NOMO-1 treated with dmso at 0.1 percent for 144 hours (cell line): ENCODE measurements around the gene SNAPC4.
A peak's percentile ranks its signal among the peaks of the same experiment; 100 is the strongest.

Experiments used
- DNase-seq: peaks from one replicate; lab custom pipeline; 2025; ENCODE audit not compliant: unreplicated experiment; lab: John Stamatoyannopoulos, UW

The SNAPC4 gene

DNA sequence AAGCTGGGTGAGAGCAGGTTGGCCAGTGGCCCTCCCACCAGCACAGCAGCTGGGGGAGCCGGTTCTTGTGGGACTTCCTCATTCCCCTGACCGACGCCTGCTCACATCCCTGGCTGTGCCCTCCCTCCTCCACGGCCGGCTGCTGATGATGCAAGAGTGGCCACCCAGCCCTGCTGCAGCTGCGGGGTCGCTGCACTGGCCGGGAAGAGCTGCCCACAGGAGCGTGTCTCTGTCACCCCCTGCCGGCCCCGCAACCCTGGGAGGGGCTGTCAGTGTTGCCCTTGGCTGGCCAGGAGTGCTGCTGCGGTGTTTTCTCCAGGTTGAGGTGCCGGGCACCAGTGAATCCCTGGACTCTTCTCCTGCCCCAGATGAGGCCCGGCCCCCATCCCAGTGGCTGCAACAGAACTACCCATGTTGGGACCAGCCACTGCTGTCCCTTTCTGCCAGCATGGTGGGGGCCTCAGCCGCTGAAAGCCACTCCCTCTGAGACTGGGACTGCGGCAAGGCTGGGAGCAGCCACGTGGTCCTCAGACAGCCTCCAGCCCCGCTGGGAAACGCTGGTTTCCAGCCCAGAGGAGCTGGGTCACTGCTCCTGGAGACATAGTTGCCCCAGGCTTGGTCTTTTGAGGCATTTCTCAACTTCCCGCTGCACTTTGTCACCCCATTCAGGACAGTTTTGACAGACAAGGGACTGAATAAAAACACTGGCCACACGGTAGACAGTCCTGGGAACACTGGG, 27.2 kb downstream of the SNAPC4 start:
- peak; percentile 92 for DNase-seq

DNA sequence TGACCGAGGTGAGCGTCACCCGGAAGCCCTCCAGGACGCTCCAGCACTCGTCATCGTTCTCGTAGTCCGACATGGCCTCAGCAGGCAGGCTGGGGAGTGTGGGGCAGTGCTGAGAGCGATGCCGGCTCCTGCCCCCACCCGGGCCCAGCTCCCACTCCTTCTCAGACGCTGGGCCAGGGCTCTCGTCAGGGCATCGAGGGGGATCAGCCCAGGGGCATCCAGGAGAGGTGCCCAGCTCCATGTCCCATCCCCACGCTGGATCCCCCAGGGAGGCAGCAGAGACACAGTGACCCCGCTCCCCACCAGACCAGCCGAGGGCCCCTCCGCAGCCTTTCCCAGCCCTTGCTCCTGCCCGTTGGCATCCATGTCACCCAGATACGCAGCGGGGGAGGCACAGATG, 28.0 kb downstream of the SNAPC4 start:
- no peak for DNase-seq

DNA sequence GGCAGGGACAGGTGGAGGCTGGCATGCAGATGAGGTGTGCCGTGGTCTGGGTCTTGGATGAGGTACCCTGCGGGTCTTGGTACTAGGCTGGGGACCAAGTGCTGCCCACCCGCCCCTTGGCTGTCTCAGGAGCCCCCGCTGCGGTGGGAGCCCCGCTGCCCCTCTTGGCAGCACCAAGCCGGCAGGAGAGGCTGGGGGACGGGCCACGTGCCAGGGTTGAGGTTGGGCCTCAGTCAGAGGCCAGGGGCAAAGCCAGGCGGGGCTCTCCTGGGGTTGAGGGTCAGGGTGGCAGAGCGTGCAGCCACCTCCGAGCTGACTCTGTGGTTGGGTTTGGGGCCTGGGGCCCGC, 28.5 kb downstream of the SNAPC4 start:
- no peak for DNase-seq

DNA sequence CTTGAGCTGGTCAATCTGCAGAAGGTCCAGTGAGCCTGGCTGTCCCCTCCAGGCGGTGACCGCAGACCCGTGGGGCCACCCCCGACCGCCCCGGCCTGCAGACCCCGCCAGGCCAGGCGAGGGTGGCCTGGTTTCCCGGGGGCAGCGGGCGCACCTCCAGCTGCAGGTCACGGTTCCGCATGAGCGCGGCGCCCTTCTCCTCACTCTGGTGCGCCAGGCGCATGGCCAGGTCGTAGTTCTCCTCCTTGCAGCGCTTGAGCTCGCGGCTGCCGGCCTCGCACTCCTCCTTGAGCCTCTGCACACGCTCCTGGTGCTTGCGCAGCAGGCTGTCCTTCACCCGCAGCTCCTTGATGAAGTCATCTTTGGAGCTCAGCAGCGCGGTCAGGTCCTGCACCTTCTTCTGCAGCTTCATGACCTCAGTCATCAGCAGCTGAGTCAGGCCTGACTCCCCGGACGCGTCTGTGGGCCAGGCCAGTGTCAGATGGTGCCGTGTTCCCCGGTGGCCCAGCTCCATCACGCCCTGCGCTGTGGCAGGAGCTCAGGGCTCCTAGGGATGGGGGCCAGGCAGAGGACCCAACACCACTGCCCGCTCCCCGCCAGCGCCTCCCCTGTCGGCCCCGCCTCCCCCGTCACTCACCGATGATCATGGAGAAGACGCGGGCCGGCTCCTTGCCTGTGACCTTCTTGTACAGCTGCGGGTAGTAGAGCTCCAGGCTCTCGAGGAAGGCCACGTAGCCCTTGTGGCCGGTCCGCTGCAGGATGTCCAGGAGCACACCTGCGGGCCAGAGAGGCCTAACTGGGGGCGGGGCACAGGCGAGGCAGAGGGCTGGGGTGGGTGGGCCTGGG, 29.1 kb downstream of the SNAPC4 start:
- DNase-seq = no peak

DNA sequence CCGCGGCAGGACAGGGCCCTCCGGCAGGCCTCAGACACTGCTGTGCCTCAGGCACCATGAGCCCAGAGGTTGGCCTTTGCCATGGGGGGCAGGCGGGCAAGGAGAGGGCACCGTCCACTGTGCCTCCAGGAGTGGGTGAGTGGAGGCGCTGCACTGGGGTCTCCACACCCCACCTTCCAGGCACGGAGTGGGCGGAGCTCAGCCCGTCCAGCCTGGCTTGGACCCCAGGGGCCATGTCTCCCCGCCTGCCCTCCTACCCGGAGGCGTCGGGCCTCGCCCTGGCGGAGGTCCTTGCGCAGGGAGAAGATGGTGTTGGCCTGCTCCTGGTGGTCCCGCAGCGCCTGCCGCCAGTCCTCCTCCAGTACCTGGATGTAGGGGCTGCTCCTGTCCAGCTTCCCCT, 29.9 kb downstream of the SNAPC4 start:
- DNase-seq = no peak

DNA sequence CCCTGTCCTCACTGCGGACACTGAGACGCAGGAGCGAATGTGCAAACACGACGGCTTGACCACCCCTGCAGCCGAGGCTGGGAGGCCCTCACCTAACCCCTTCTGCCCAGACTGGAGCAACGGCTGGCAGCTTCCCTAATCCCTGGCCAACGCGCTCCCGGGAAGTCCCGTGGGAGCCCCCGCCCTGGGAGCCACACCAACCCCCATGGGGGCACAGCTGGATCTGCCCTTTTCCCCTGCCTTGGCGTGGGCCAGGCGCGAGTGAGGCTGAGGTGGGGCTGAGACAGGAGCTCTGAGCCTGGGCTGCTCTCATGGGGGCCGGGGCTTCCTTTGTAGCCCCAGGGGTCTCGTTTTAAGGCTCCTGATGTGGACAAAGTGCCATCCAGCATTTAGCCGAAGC, 31.8 kb downstream of the SNAPC4 start:
- no peak for DNase-seq

DNA sequence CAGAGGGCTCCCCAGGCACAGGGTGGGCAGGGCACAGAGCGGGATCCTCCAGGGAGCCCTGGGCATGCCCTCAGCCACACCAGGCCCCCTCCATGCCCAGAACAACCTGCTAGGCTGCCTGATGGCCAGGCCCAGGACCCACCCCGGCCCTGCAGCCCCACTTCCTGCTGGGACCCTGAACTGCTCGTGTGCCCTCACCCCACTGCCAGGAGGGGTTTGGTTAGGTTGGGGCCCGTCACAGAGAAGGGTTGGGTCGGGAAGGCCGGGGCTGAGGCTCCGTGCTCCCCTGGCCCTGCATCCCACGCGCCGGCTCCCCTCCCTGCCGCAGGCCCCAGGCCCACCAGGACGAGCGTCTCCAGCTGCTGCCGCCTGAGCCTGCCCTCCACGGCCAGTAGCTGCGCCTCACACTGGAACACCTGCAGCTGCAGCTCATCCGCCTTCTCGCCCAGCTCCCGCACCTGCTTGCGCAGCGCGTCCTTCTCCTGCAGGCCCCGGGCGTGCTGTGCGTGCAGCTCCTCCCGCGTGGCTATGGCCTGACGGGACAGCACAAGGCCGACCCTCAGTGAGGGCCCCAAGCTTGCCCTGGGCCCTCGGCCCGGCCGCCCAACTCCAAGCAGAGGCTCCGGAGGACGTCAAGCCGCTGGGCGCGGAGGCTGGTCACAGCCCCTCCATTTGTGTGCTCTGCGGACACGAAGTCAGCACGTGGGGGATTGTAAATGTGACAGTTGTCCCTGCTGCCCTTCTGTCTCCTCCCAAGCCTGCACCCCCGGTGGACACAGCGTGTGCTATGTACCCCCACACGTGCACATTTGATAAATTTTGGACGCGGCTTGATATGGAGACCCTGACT, 32.4 kb downstream of the SNAPC4 start:
- no peak for DNase-seq

DNA sequence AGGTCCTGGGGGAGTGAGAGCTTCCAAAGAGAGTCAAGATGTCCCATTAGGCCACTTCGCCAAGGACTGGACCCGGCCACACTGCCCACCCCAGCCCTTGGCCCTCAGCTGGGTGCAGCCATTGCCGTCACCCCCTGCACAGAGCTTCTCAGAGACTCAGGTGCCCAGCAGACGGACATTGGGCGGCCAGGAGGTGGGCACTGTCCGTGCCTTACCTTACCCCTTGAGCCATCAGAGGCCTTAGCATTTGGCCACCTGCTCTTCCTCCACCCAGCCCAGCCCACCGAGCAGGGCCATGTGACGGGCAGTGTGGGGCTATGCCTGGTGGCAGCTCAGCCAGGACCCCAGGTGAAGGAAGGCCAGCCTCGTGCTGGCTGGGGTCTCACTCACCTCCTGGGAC, 33.1 kb downstream of the SNAPC4 start:
- no peak for DNase-seq

DNA sequence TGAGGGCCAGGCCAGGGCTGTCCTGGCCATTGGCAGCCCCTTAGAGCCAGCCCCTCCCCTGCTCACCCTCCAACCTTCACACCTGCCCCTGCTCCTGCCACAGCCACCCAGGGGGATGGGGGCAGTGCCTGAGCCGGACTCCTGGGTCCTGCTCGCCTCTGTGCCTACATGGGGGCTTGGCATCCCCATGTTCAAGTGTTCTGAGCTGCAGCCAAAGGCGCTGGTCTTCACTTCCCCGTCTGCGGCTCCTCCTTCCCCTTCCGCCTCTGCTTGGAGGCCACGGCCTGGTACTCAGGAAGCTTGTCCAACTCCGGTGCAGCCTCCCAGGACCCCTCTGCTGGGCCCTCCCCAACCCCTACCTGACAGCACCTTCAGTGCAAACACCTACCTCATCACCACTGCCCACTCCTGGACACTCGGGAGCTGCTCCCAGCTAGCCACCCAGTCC, 34.2 kb downstream of the SNAPC4 start:
- DNase-seq = peak; percentile 46

DNA sequence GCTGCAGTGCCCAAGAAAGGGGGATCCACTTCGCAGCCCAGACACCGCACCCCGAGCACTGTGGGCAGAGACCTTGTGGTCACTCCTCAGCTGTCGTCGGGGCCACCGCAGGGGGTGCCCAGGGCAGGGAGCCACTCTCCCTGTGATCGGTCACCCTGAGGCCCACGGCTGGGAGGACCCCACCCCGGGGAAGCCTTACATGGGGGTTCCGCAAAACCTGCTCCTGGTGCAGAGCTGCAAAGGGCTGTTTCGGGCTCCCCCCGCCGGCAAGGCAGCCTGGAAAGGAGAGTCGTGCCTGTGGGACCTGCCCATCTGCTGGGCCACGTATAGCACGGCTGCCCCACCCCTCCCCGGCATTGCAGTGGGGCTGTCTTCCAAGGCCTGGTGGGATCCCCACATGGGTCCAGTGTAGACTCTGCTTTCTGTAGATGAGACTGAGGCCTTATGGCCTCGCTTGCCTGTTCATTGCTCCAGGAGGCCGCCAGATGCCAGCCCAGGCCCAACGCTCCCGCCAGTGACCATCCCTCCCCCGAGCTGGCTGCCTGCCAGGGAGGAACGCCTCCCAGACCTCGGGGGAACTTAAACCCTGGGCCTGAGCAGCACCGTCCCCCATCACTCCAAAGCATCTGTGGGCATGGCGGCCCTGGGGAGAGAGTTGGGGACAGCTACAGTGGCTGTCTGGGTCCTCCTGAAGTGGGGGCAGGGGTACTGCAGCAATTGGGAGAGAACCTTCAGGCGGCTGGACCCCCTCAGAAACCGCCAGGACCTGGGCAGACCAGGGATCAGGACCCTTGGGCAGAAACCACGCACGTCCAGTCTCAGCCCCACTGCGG, 34.8 kb downstream of the SNAPC4 start:
- no peak for DNase-seq

DNA sequence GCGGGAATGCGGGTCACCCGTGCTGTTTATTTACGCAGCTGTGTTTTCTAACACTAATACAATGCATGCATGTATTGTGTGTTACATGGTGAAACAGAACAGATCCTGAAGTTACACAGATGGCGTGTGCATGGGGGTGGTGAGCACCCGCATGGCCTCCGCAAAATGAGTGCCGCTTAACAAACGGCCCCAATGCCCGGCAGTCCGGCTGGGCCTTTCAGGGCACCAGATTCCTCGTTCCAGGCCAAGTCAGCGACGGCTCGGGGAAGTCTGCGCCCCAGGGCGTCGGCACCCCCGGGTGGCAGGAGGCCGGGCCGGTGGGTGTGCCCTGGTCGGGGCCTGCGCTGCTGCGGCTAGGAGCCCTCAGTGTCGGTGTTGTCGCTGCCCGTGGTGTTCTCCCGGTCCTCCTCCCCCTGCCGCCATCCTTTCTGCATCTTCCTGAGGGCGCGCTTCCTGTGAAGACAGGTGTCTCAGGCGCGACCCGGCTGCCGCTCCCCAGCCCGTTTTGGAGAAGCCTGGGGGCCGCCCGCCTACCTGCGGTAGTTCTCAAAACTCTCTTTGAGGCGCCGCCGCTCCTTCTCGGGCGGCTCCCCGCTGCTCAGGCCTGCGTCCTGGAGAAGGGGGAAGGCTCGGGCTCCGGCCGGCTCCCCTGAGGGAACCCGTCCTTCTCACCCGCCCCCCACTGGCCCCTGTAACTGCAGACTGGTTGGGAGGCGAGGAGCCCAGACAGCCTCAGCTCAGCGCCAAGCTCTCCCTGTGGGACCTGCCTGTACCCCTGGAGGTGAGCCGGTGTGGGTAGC, 35.8 kb downstream of the SNAPC4 start:
- DNase-seq = no peak

DNA sequence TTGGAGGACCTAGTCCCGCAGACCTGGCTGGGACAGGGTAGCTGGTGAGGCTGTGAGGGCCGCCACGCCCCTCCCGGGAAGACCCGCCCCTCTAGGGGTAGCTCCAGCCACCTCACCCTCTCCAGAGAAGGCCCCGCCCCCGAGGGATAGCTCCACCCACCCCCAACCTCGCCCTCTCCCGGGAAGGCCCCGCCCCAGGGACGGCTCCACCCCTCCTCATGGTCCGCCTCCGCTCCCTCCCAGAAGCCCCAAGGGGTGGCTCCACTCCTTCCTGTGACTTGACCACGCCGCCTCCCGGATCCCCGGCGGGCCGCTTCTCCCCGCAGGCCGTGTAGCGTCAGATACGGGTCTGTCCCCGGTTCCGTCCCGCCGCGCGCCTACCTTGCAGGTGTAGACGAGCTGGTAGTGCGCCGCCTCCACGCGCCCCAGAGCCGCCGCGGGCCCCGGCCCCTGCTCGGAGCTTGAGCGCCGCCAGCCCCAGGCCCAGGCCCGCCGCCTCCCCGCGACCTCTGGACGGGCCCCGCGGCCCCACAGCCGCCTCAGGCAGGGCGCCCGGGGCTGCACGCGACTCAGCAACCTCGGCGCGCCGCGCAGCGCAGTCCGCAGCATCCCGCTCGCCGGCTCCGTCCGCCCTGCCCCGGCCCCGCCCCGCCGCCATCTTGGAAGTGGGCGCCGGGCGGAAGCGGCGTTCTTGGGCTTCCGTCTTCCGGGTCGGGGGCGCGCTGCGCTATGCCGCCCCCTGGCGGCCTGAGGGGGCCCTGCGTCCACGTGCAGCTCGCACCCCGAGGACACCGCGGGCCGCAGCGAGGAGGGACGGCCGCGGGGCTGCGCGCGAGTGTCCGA, 36.6 kb downstream of the SNAPC4 start, which contains the start of gene DNLZ:
DNLZ (minus strand) TSS at position 639 of the 843 bp plus-strand sequence; CDS start at position 609, 30 bp downstream.
- peak; percentile 90 for DNase-seq

DNA sequence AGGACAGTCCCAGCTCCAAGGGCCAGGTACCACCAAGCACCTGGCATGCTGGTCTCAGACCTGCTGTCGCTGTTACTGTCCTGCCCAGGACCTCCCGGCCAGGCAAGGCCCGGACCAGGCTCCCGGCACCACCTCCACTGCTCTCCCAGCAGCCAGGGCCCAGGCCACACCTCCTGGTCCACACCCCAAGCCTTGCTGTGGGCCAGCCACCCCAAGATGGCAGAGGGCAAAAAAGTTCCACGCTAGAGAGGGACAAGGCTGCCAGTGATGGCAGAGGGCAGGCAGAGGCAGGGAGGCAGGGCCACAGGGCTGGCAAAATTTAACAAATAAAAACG, 37.6 kb downstream of the SNAPC4 start:
- DNase-seq = no peak

DNA sequence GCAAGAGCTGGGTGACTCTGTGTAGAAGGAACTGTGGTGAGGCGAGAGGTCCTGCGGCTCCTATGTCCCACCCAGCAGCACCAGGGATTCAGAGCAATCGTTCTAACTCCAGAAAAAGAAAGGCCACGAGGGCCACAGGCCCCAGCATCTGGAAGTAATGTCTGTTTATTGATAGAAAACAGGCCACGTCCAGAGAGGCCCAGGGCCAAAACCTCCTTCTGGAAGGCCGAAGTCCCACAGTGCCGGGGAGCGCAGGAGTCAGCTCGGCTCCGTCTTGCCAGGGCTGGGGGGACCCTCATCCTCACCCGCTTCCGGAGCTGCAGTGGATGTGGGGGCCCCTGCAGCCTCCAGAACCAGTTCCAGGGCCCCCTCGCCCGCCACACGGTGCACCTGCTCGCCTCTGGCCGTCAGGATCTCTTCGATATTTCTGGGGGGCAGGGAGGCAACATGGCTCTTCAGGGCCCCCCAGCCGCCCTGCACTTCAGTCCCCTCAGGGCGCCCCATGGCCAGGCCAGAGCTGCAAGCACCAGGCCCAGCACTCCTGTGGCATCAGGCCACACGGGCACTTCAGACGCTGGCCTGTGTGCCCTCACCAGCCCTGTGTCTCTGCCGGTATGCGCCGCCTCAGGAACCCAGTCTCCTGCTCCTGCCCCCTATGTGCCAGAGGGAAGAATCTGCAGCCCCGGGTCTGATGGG, 38.1 kb downstream of the SNAPC4 start:
- no peak for DNase-seq

DNA sequence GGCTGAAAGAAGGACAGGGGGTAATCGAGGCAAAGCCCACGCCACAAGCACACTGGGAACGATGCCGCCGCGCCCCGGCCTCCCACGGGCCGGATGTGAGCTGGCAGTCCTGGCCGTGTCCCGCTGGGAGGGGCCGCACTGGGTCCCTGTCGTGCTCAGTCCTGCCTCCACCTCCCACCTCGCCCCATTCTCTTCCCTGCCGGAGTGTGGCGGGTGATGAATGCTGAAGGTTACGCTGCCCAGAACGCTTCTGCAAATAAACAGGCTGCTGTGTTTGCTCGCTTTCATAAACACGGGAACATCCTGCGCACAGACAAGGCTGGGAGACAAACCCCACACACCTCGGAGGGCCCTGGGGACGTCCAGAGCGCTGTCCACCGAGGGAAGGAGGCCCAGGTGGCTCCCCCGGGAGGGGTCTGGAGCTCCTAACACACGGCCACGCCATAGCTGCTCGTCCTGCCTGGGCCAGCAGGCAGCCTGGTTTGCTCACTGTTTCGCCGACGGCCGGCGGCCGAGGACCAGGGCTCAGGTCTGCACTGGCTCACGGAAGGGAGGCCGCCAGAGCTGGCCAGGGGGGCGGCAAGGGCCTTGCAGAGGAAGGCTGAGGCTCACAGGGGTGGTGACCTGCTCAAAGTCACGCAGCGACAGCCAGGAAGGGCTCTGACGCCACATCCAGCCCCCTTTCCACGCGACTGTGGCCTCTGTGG, 38.8 kb downstream of the SNAPC4 start:
- DNase-seq = no peak

DNA sequence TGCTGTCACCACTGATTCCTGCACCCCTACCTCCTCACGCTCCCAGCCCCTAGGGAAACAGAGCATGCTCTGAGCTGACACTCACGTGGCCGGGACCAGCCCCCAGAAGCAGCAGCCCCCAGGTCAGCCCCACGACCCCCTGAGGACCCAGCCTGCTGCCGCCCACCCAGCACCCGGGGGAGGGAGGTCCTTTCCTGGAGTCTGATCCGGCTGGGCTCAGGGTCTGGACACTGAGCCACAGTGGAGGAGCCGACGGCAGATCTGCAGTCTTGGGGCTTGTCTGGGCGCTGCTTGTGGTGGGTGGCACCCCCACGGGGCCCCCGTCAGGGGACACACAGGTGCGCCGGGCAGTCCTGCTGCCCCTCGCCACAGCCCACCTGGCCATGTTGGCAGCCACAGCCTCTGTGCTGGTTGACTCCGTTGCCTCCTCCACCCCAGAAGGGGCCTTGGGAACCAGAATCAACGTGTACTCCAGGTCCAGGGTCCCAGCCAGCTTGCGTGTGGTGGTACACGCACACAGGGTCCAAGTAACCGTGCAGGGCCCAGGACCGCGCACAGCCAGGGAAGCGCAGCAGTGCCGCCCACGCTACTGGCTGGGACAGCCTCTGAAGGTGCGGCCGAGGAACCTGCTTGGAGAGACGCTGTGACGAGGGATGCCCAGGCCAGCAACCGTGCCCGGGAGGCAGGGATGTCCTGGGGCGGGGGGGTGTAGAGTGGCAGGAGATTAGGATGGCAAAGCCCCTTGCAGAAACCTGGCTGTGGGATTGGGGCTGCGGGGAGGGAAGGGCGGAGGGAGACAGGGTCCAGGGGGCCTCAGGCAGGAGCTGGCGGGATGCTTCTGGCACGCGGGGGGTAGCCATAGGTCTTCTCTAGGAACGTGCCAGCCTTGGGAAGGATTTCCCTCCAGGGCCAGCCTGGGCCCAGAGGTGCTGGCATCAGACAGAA, 39.9 kb downstream of the SNAPC4 start:
- no peak for DNase-seq

DNA sequence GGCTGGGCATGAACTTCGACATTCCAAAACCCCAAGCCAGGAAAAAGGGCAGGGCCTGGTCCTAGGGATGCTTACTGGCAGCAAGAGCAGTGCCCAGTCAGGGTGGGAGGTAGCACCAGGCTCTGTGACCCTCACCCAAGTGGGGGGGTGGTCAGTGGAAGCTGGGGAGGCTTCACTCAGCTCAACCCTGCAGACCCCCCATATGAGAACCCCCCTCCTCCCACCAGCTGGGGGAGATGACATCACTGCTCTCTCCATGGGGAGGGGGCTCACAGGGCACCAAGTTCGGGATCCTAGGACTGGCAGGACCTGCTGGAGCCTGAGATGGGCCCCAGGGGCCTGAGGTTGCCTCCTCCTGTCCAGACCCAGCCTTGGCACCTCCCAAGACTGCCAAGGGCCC, 41.1 kb downstream of the SNAPC4 start:
- DNase-seq = no peak
